GM18511 (cell line): Measurements from ENCODE around the gene SPON2.

Experiments used
- ATAC-seq: cut with Tn5 transposase; IDR thresholded peaks from one replicate; pipeline ENCODE4 v1.9.1; 2021; ENCODE audit warnings: mild to moderate bottlenecking, moderate library complexity; ENCODE audit not compliant: unreplicated experiment

The SPON2 gene

GRCh38 chr4:1195109-1195671 is 22.8 kb upstream of the SPON2 start:
- ATAC-seq = no peak

DNA sequence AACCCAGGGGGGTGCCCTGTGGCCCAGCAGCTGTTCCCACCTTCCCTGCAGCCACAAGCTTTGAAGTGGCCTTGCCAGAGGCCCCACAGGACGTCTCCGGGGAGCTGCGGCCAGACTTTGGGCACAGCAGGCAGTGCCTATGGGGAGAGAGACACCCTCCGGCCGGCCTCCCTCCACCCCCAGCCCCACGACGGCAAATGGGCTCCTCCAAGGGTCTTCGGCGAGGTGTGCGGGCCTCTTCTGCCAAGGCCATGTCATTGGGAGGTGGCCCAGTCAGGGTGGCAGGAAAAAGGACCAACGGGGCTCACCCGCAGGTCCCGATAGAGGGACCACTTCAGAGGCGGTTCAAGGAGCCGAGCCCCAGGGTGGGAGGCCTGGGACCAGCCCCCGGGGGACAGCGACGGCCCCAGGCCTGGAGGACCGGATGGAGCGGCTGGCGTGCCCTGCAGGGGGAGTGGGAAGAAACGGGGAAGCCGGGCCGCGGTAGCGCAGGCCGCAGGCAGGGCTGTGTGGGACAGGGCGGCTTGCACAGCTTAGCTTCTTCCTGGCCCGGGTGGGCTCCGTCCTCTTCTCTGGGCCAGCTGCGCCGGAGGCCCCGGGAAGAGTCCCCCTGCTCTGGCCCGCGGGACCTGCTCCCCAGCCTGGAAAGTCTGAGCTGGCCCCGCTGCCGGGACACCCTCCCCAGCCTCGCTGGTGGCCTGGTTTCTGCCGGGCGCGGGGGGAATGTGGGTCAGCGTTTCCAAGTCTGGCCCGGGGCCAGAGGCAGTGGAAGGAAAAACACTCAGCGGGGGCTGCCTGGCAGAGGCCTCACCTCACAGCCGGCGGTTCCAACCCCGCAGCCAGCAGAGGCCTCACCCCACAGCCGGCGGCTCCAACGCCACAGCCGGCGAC is 21.9 kb upstream of the SPON2 start:
- no peak for ATAC-seq

- no peak for ATAC-seq
Observed at GRCh38 chr4:1193206-1194009, 21.0 kb upstream of the SPON2 start.

GRCh38 chr4:1192493-1193205 is 20.3 kb upstream of the SPON2 start:
- ATAC-seq = no peak

- no peak for ATAC-seq
Observed at GRCh38 chr4:1192091-1192492, 19.7 kb upstream of the SPON2 start.

DNA sequence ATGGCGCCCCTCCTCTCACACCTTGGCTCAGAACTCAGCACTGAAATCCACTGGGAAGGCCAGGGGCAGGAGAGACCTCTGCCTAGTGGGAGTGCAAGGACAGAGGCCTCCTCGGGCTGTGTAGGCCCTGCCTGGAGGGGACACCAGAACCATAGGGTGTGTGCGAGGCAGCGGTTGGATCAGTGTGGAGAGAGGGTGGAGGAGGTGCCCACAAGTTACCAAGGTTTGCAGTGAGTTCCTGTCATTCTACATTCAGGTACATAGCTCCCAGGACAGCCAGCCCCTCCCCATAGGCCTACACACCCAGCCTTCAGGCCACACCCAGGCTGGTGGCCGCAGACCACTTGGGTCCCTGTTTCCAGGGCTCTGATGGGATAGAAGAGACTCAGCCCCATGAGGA is 19.2 kb upstream of the SPON2 start:
- no peak for ATAC-seq

- ATAC-seq = no peak
Observed at GRCh38 chr4:1187182-1187581, 14.8 kb upstream of the SPON2 start.

DNA sequence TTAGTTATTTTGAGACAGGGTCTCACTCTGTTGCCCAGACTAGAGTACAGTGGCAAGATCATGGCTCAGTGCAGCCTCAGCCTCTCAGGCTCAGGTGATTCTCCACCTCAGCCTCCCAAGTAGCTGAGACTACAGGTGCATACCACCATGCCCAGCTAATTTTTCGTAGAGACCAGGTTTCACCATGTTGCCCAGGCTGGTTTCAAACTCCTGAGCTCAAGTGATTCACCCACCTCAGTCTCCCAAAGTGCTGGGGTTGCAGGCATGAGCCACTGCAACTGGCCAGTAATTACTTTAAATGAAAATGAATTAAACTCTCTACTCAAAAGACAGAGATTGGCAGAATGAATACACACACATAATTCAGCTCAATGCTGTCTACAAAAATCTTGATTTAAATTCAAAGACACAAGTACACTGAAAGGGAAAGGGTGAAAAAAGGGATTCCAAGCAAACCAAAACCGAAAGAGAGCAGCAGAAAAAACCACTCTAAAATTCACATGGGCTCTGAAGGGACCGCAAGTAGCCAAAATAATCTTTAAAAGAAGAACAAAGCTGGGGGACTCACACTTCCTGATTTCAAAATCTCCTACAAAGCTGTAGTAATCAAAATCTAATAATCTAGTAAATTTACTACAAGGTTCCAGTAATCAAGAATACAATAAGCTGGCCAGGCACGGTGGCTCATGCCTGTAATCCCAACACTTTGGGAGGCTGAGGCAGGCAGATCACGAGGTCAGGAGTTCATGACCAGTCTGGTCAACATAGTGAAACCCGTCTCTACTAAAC is 11.8 kb upstream of the SPON2 start:
- ATAC-seq = peak; percentile 79

DNA sequence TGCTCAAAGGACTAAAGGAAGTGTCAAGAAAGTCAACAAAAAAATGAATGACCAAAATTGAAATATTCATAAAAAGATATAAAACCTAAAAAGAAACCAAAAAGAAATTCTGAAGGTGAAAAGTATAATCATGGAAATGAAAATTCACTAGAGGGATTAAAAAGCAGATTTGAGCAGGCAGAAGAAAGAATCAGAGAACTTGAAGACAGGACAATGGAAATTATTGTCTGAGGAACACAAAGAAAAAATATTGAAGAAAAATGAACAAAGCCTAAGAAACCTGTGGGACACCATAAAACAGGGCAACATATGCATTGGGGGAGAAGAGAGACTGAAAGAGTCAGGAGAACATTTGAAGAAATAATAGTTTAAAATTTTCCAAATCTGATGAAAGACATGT is 9.9 kb upstream of the SPON2 start:
- ATAC-seq = no peak

- no peak for ATAC-seq
Observed at GRCh38 chr4:1180663-1181062, 8.3 kb upstream of the SPON2 start.

GRCh38 chr4:1179976-1180375 is 7.6 kb upstream of the SPON2 start:
- ATAC-seq = no peak

DNA sequence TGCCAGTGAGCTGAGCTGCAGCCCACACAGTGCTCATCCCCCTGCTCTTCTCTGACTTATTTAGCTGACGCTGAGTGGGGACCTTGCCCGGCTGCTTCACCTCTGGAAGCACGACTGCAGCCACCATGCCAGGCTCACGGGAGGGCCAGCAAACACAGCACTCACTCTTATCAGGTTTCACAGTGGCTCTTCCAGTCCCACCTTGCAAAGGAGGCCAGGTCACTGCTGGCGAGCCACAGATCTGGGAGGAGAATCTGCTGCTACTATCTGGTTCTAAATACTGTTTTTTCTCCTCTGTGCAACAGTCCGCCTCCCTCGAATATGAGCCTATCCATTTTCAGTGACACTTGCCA is 6.7 kb upstream of the SPON2 start:
- no peak for ATAC-seq

DNA sequence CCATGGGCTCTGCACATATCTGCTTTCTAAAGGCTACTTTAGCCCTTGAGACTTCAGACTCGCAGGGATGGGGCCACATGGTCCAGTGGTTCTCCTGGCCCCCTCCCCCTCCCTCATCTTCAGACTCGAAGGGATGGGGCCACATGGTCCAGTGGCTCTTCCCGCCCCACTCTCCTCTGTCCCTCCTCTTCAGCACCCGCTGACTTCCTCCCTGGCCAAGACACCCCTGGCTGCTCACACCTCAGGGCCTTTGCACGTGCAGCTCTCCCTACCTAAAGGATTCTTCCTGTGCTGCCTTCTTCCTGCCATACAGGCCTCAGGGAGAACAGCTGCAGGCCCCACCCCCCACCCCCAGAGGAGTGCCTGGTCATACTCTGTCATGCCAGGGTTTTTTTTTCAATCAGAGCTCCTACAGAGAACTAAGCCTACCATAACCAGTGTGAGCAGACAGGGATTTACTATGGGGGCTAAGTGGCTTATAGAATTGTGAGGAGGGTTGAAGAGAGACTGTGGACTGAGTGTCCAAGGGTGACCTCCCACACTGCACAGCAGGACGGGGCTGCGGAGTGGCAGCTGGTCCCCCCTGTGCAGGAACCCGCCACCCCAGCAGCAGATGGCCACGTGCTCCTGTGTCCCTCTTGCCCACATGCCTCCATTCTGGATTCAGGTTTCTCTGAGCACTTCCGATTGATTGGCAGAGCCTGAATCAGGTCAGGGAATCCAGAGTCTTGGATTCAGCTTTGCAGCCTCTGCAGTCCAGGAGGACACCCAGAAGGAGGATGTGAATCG is 6.1 kb upstream of the SPON2 start:
- ATAC-seq = no peak

DNA sequence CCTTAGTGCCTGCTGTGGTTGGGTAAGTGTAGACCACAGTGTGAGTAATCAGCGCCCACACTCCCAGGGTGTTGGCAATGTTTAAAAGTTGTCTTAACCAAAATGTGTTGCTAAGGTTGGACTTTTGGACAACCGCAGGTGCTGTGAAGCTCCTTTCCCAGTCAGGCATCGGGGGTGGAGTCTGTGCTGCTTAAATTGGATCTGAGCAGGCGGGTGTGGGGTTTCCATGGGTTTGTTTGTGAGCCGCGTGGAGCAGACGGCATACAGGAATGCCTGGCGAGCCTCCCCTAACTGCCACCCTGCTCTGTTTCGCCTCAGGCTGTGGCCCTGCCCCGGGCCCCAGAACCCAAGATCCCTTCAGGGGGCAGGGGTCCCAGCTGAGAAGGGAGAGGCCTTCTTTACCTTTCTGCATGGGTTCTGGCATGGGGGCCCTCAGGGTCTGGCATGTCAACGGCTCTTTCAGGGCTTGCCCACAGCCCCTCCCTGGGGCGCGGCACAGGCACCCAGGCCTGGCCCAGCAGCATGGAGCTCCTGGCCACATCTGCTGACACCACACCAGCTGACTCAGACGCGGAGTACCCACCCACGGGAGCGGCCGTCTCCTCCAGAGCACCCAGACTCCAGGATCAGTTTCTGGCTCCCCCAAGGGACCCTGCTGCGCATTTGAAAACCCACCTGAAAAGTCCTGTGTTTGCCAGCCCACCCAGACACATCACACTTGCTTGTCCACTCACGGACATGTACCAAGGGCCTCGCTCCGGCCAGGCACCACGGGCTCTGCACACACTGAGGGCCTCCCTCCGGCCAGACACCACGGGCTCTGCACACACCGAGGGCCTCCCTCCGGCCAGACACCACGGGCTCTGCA is 5.1 kb upstream of the SPON2 start:
- no peak for ATAC-seq

GRCh38 chr4:1176398-1177273 is 4.3 kb upstream of the SPON2 start:
- no peak for ATAC-seq

GRCh38 chr4:1175635-1176229 is 3.3 kb upstream of the SPON2 start:
- ATAC-seq = no peak

GRCh38 chr4:1174941-1175634 is 2.7 kb upstream of the SPON2 start:
- ATAC-seq = no peak
